GM21619 (cell line): ENCODE data around the gene ADGRB3.
"Not testable (repeated sequence)": the region's sequence is repeated elsewhere in the genome, so short reads cannot be mapped to it uniquely, and the experiment has no call there.

Experiments used
- ATAC-seq: cut with Tn5 transposase; IDR thresholded peaks from one replicate; pipeline ENCODE4 v1.9.1; 2021; ENCODE audit not compliant: unreplicated experiment

Gene ADGRB3

GRCh38 chr6:68737061-68737460 lies 102.0 kb downstream of the ADGRB3 start:
- ATAC-seq, result no peak

DNA sequence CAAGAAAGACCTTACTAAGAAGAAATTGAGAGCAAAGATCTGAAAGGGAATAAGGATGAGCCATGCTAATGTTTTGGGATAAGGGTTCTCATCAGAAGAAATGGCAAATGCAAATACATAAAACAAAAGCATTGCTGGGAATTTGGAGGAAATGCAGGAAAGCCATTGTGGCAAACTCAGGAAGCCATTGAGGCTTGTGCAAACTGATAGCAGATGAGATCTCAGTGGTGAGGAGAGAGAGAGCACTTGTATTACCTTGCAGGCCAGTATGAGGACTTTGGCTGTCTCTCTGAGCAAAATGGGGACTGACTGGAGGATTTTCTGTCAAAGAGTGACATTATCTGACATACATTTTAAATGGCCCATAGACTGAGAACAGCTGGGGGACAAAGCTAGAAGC lies 103.0 kb downstream of the ADGRB3 start:
- no peak for ATAC-seq

- no peak for ATAC-seq
Observed at GRCh38 chr6:68740828-68741500, 105.9 kb downstream of the ADGRB3 start.

DNA sequence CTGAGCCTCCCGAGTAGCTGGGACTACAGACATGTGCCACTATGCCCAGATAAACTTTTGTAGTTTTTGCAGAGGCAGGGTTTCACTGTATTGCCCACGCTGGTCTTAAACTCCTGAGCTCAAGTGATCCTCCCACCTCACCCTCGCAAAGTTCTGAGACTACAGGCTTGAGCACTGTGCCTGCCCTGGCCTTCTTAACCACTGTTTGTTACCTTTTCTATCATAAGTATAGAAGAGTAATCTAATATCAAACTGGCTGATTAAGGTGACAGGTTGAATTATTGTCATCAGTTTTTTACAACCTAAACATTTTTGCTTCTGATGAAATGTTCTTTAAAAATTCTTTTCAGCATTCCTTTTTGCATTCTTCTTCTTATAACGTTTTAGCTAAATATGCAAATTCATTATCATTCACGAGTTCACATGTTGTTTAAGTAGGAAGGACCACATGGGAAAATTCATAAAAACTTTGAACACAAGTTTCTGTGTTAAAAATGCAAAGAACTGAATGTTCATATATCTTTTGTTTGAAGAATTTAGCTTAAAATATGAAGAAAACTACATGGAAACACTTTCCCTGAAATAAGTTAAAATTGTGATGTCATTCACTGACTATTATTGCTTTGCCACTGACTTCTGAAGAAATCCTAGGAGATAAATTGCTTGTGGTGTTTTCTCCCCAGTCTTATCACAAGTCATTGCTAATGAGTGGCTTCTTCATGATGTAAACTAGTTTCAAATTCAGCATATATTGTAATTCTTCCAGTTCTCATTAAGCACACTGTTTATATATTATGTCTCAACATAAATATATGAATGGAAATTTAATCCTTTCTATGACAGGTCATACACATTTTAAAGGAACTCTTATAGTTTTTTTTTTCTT lies 106.7 kb downstream of the ADGRB3 start:
- ATAC-seq, result no peak

GRCh38 chr6:68743099-68743498 lies 108.0 kb downstream of the ADGRB3 start:
- no peak for ATAC-seq

GRCh38 chr6:68744376-68744775 lies 109.3 kb downstream of the ADGRB3 start:
- not testable (repeated sequence) for ATAC-seq

DNA sequence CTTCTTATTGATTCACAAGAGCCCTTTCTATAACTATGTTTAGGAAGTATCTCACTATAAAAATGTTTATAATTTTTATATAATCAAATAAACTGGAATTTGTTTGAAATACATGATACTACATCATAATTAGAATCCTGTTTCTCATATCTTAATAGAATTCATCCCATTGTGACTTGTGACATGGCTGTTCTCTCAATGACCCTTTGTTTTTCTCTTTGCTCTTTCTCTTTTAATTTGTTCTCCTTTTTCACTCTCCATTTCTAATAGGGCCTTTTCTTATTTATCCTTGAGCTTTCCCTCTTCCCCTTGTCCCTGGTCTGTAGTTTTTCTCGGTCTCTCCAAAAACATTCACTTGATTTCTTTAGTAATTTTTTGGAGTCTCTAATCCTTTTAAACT lies 111.3 kb downstream of the ADGRB3 start:
- no peak for ATAC-seq

GRCh38 chr6:68747110-68747790 lies 112.2 kb downstream of the ADGRB3 start:
- ATAC-seq, result no peak

DNA sequence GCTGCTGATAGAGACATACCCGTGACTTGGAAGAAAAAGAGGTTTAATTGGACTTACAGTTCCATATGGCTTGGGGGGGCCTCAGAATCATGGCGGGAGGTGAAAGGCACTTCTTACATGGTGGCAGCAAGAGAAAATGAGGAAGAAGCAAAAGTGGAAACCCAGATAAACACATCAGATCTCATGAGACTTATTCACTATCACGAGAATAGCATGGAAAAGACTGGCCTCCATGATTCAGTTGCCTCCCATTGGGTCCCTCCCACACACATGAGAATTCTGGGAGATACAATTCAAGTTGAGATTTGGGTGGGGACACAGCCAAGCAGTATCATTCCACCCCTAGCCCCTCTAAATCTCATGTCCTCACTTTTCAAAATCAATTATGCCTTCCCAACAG lies 112.8 kb downstream of the ADGRB3 start:
- not testable (repeated sequence) for ATAC-seq

DNA sequence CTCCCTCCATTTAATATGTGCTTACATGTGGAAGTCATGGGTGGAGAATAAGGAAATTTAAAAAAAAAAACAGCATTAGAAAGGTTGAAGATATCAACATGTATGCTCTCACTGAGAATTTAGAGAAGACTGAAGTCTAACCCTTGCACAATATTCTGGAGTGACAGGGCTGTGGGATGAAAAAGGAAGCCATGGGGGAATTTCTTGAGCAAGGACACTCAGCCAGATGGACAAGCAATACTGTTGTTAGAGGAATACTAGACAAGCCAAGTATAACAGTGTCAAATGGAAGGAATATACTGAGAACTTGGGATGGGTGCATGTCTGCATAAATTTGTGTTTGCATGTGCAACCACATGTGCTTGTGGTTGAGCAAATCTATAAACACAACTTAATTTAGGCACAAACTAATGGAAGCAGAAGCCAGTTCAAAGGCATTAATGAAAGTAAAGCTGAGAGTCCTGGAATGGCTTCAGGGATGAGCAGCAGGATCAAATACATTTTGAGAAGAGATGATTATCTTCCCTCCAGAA lies 119.7 kb downstream of the ADGRB3 start:
- ATAC-seq, result no peak

- ATAC-seq, result no peak
Observed at GRCh38 chr6:68756454-68757375, 121.6 kb downstream of the ADGRB3 start.

DNA sequence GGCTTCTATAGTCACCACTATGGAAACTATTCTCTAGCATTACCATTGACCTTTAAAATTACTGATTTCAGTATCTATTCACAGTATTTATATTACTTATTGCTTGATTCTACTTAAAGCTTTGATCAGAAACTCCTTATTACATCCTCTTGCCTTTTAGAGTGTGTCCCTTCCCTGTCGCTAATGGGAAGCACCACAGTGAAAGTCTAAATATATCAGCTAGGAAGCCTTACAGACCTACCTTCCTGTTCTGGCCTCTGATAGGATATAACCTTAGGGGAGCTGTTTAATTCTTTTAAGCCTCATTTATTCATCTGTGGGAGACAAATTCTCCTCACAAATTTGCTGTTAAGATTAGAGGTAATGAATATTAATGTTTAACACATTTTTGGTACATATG lies 122.7 kb downstream of the ADGRB3 start:
- no peak for ATAC-seq

DNA sequence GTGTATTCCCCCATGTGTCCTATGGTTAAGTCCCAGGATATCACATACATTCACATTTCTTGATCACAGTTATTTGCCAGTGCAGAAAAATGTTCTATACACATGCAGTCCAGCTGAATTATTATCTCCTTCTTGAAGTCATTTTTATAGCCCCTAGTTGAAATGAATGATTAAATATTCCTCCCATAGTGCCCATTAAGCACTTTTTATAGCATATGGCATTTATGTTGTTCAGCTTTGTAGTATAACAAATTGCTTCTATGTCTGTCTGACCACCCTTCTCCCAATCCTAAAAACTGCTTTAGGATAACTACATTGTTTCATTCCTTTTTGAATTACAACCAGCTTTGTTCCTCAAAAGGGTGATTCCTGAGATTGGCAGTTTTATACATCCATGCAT lies 123.5 kb downstream of the ADGRB3 start:
- ATAC-seq, result no peak

- ATAC-seq, result no peak
Observed at GRCh38 chr6:68760485-68760884, 125.4 kb downstream of the ADGRB3 start.

DNA sequence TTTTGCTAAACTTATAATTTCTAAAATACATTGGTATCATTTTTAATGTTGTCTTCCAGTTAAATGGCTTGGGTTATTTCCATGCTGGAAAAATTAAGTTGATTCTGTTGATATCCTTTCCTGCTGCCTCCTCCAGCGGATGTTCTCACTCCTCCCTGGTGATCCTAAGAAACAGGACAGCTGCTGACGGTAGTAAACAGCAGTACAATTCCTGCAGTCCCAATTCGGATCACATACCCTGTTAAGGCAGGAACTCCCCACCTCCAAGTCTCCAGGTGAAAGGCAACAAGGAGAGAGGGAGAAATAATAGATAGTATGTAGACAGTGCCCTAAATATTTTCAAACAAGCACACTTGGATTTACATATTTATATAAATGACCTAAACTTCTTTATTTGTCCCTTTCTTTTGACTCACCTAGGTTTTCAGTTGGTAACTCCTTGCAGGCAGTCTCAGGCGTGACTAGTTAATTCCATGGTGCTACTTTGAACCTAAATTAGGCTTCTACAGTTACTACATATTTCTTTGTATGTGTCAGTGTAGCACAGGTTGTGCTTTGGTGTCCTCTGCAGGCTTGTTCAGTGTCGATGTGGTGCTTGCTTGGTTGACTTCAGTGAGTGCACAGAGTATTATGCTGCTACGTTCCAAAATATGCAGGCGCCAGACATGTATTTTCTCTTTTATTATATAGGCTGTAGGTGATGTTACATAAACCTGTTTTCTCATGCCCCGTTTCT lies 126.0 kb downstream of the ADGRB3 start:
- no peak for ATAC-seq

DNA sequence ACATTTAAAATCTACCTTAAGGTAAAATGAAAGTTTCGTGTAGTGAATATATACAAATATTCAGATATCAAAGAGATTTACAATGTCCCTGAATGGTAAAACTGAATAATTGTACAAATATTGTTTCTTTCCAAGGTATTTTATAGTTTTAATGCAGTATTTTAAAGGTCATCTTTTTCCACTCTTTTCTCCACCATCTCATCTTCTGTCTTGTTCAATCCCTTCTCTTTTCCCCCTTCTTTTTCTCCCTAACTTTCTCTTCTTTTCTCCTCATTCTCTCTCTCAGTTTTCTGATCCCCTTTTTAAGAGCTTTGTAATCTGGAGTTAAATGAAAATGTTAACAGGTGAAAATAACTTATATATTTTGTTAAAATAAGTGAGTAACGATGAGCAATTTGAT lies 126.9 kb downstream of the ADGRB3 start:
- no peak for ATAC-seq

DNA sequence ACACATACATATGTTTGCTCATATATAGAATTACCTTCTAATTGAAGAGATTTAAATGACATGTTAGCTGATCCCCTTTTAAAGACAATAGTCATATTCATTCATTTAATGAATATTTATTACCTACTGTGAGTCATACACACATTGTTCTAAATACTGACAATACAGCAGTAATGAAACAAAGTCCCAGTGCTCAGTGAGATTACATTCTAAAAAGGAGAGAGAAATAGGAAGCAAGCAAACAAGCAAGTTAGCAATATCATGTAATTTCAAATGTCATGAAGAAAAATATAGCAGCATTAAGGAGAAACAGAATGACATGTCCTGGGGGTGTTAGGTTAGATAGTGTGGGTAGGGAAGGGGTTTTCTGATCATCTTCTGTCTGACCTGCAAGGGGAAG lies 136.3 kb downstream of the ADGRB3 start:
- ATAC-seq, result no peak

DNA sequence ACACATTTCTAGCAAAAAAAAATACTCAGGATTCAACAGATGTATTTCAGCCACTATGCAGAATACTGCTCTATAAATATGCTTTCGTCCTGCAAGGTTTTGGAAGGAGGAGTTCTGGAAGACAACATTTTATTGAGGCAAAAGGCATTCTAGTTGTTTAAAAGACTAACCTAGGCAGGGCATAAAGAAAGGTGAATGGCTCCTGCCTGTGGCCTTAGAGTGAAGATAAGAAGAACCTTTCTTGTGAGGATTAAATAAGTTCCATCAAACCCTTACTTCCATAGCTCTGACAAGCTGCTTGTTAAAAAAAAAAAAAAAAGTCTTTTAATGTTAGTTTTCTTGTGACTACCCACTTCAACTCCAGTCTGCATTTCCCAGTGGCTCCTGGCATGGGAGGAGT lies 139.8 kb downstream of the ADGRB3 start:
- ATAC-seq, result no peak

- ATAC-seq, result no peak
Observed at GRCh38 chr6:68776354-68776753, 141.3 kb downstream of the ADGRB3 start.

DNA sequence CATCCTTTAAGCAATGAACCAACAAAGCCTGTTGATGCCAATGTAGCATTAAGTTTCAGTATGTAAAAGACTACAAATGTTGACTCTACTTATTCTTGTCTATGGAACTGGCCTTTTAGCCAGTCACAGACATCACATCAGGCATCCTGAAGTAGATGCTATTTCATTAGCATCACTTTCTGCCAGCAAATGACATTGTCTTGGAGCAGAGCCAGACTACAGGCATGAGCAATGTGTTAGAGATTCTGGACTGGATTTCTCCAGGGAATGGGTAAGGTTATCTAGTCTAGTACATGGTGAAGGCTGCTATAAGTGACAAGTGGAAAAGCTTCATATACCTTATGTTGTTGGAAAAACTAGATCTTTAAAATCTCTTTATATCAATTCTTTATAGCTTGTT lies 142.9 kb downstream of the ADGRB3 start:
- no peak for ATAC-seq
